ENCODE results near the gene GRAP2.

GRAP2 gene

GRCh38 chr22:39917776-39918495 is 17.1 kb downstream of the GRAP2 start:
- no peak overlapping the region for H3K27ac ChIP-seq
- DNase-seq (ENCODE audit: low spot score), result no peak
- TF ChIP-seq, protein P1, sequence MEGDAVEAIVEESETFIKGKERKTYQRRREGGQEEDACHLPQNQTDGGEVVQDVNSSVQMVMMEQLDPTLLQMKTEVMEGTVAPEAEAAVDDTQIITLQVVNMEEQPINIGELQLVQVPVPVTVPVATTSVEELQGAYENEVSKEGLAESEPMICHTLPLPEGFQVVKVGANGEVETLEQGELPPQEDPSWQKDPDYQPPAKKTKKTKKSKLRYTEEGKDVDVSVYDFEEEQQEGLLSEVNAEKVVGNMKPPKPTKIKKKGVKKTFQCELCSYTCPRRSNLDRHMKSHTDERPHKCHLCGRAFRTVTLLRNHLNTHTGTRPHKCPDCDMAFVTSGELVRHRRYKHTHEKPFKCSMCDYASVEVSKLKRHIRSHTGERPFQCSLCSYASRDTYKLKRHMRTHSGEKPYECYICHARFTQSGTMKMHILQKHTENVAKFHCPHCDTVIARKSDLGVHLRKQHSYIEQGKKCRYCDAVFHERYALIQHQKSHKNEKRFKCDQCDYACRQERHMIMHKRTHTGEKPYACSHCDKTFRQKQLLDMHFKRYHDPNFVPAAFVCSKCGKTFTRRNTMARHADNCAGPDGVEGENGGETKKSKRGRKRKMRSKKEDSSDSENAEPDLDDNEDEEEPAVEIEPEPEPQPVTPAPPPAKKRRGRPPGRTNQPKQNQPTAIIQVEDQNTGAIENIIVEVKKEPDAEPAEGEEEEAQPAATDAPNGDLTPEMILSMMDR (IDR thresholded peaks at IDR 0.05), result no peak

DNA sequence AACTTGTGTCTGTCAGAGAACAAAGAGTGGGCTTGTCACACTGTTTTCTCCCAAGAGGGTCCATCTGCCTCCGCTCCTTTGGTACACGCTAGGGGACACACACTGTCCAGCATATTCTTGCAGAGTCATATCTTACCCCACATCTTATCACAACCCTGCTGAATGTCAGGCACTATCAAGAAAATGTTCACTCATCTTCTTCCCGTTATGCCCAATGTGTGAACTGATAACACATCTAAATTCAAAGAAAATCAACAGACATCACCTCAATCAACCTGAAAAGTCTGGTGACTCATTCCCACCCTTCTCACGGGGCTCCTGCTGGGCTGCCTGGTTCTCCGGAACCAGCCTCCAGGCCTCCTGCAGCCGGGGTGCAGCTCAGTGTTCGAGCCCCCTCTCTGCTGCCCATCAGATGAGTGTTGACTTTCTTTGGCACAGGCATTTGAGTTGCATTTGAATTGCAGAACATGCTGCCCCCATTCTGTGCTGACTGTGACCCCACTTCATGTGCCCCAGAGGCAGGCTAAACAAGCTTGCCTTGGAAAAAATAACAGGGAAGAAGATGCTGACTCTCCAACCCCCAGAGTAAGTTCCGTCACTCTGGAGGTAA is 19.4 kb downstream of the GRAP2 start:
- H3K27ac ChIP-seq, result no peak overlapping the region
- TF ChIP-seq, protein P1 (IDR thresholded peaks at IDR 0.05), result no peak

More at GRCh38 chr22:39917776-39918495, 17.1 kb downstream of the GRAP2 start:
- H3K4me3 ChIP-seq, result no peak overlapping the region

DNA sequence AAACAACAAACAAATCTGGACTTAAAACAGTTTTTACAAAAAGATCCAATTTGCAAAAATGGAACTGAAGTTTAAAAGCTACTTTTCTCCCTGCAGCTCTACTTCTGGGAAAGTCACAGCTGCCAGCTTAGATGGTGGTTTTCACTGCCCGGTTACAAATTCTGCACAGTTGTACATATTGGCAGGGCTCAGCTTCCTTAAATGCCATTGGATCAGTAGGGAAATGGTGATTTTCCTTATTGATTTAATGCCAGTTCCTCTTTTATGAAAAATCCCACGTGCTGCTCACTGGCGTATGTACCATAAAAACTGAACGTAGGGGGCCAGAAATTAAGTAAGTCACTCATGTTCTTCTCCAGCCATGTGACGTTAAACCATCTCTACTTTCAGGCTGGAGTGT is 22.8 kb downstream of the GRAP2 start:
- TF ChIP-seq, protein P1 (IDR thresholded peaks at IDR 0.05), result no peak
- DNase-seq (ENCODE audit: low spot score), result no peak
- H3K27ac ChIP-seq, result no peak overlapping the region
- H3K4me3 ChIP-seq, result no peak overlapping the region

More for the DNA sequence above, 19.4 kb downstream of the GRAP2 start:
- H3K4me3 ChIP-seq, result no peak overlapping the region
- no peak for DNase-seq (ENCODE audit: low spot score)

- no peak for DNase-seq (ENCODE audit: low spot score)
- Histone ChIP-seq H3K27ac (no peak overlapping the region), H3K4me3 (no peak overlapping the region)
- TF ChIP-seq, protein P1 (IDR thresholded peaks at IDR 0.05), result no peak
Measured at GRCh38 chr22:39924286-39924685, 23.4 kb downstream of the GRAP2 start.

- TF ChIP-seq, protein P1 (IDR thresholded peaks at IDR 0.05), result no peak
- H3K27ac ChIP-seq, result no peak overlapping the region
Measured at GRCh38 chr22:39925273-39925672, 24.4 kb downstream of the GRAP2 start.

DNA sequence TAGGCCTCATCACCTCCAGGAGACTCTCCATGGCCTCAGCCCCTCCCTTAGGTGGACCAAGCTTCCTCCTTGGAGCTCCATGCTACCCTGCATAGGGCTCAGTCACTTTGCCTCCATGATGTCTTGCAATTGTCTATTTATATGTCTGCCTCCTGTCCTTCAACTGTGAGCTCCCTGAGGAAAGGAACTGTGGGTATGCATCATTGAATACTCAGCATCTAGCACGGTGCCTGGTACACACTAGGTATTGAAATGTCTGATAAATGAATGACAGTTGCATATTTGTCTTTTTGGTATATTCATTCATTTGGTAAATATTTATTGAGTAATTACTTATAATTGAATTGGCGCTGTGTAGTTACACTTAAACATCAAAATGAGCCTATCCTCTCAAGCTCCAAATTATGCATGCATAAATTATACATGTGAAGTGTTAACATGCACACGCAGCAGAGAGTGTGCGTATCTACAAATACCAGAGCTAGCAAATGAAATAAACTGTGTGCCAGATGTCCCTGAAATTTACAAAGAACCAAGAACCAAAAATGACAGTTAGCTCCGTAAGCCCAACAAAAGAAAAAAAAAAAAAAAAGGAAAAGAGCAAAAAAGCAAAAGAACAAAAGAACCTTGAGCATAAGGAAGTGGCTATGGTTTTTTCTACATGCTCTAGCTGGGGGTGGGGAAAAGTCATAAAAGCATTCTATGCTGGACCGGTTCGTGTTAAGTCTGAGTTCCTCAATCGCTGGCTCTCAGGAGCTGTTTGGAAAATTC is 25.2 kb downstream of the GRAP2 start:
- Histone ChIP-seq H3K27ac (no peak overlapping the region), H3K4me3 (no peak overlapping the region)
- DNase-seq (ENCODE audit: low spot score), result no peak
- TF ChIP-seq, protein P1 (IDR thresholded peaks at IDR 0.05), result no peak

More at GRCh38 chr22:39925273-39925672, 24.4 kb downstream of the GRAP2 start:
- no peak overlapping the region for H3K4me3 ChIP-seq
- no peak for DNase-seq (ENCODE audit: low spot score)
